Right kidney (tissue), 1 donor: ENCODE data around the gene ENKD1.
A peak's percentile ranks its signal among the peaks of the same experiment; 100 is the strongest.

ENCODE experiments used
- DNase-seq: peaks from one replicate; pipeline ENCODE4 v3.0.0-alpha.2; 2016

The ENKD1 gene

DNA sequence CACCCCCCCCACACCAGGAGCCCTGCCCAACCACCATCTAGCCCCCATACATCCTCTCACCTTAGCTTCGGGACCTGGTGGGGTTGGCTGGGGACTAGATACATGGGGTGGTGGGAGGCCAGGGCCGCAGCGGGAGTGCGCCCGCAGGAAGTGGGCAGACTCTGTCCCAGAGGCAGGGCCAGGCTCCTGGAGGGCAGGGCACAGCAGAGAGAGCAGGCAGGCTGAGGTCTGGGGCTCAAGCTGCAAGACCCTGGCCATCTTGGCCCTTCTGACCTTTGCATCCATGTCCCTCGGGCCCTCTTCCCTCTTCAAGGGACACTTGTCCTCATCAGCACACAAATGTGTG, 2.7 kb downstream of the ENKD1 start:
- DNase-seq = no peak

DNA sequence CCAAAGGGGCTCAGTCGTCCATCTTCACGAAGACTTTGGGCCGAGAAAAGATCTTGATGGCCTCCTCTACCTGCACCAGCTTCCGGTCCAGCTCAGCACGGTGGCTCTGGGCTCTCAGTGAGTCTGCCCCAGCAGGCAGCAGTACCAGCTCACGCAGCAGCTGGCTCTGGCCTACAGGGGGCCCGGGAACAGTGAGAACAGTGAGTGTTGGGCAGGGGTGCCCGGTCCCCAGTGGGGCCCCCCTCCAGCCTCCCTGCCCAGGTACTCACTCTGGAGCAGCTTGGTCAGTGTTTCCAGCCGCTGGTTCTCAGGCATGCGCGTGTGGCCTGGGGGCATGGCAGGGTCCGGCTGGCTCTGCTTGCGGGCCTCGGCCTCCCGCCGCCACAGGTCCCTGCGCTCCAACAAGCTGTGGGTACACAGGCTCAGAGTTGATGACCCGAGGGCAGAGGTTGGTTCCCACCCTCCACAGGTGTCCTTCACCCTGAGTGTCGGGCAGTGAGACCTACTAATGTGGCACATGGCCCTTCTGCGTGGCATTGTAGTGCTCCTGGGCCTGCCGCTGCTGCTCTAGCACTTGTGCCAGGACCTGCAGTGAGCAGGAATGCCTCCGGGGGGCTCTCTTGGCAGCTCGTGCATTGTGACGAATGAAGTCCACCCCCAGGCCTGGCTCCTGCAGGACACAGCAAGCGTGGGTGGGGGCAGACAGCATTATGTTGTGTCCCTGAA, 3.2 kb downstream of the ENKD1 start:
- no peak for DNase-seq

DNA sequence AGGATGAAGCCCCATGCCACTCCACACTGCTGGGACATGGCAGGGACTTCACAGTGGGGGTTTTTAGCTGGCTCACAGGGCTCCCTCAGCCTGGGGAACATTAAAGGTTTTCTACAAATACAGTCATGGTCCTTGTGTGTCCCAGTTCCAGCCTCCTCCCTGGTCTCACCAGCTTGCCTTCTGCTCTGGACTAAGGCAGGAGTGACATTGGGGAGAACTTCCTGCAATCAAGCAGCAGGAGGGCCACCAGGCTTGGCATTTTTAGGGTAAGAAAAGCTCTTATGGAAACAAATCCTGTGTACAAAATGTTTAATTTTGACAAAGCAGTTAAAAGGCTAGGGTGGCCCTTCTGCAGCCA, 3.9 kb downstream of the ENKD1 start:
- no peak for DNase-seq

DNA sequence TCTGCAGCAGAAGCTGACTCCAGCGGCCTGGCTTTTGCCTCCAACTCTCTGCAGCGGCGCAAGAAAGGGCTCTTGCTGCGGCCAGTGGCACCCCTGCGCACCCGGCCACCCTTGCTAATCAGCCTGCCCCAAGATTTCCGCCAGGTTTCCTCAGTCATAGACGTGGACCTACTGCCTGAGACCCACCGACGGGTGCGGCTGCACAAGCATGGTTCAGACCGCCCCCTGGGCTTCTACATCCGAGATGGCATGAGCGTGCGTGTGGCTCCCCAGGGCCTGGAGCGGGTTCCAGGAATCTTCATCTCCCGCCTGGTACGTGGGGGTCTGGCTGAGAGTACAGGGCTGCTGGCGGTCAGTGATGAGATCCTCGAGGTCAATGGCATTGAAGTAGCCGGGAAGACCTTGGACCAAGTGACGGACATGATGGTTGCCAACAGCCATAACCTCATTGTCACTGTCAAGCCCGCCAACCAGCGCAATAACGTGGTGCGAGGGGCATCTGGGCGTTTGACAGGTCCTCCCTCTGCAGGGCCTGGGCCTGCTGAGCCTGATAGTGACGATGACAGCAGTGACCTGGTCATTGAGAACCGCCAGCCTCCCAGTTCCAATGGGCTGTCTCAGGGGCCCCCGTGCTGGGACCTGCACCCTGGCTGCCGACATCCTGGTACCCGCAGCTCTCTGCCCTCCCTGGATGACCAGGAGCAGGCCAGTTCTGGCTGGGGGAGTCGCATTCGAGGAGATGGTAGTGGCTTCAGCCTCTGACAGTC, 4.5 kb downstream of the ENKD1 start:
- DNase-seq = no peak

DNA sequence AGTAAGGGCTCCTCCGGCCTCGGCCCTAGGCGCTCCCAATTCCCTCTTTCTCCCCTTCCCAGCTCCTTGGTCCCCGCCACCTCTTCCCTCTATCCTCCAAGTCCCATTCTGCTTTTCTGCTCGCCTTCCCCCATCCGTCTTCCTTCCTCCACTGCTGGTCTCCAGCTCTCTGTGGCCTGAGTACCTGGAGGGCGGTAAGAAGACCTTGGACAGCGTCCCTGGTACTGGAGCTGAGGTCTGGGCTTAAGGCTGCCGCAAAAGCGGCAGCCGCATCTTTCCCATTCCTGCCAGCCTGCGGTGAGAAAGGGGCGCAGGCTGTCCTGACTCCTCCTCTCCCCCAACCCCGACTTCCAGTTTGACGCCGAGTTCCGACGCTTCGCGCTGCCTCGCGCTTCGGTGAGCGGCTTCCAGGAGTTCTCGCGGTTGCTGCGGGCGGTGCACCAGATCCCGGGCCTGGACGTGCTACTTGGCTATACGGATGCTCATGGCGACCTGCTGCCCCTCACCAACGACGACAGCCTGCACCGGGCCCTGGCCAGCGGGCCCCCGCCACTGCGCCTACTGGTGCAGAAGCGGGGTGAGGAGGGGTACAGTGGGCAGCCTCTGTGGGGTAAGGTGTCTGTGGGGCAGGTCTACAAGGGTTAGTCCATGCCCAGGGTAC, 5.3 kb downstream of the ENKD1 start:
- peak; percentile 84 for DNase-seq

DNA sequence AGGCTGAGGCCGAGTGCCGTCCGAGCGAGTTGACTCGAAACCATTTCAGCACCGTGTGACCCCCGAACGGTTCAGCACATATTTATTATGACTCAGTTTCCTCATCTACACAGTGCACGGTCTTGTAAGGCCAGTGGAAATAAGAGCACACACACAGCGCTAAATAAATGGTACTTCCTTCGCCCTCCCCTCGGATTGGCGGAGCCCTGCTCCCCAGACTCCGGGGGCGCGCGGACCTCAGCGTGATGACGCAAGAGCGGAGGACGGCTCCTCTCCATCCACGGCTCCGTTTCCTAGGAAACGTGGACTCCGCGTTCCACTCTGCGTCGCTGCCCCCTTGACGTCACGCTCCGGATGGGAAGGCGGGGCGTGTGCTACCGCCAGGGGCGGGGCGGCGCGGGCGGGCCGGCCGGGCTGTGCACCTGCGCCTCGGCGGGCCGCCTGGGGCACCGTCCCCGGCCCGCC, 6.0 kb downstream of the ENKD1 start, which contains the start of gene PARD6A:
Gene PARD6A (plus strand): TSS at position 397 of the 465 bp plus-strand sequence. CDS start 79 bp downstream, outside the sequence.
- DNase-seq = peak; percentile 94

DNA sequence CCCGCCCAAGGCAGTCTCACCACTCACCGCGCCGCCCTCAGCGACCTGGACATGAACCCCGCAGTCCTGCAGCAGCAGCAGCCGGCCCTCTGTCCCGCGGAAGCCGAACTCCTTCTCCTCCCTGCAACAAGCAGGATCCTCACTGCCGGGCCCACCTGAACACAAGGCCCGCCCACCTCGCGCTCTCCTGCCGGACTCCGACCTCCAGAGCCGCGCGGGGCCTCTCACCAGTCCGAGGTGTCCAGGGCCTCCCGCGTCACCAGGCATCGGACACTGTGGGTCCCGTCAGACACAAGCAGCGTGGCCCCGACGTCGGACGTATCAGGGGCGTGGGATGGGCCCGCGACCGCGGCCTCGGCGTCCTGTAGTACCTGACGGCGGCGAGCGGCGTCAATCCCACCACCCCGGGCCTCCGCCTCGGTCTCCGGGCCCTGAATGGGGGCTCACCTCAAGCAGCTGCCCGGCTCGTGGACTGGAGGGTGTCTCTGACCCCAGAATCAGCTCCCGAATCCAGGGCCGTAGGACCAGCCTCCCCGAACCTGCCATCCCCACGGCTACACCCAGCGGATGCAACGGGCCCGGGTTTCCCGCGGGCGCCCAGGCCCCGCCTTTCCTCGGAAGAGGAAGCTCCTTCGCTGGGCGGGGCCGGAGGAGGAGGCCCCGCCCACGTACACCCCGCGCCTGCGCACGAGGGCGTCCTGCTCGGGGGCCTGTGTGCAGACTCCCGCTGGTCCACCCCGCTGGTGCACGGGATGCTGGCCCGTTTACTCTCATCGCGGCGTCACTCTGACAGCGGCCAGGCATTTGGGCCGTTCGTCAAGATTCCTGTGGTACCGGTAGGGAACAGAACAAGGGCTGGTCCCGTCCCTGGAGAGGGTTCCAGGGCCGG, 6.6 kb downstream of the ENKD1 start, which contains the start of gene ACD:
Gene ACD (minus strand): TSS at position 586 of the 889 bp plus-strand sequence. CDS start 40 bp downstream, at position 546.
- peak; percentile 94 for DNase-seq

DNA sequence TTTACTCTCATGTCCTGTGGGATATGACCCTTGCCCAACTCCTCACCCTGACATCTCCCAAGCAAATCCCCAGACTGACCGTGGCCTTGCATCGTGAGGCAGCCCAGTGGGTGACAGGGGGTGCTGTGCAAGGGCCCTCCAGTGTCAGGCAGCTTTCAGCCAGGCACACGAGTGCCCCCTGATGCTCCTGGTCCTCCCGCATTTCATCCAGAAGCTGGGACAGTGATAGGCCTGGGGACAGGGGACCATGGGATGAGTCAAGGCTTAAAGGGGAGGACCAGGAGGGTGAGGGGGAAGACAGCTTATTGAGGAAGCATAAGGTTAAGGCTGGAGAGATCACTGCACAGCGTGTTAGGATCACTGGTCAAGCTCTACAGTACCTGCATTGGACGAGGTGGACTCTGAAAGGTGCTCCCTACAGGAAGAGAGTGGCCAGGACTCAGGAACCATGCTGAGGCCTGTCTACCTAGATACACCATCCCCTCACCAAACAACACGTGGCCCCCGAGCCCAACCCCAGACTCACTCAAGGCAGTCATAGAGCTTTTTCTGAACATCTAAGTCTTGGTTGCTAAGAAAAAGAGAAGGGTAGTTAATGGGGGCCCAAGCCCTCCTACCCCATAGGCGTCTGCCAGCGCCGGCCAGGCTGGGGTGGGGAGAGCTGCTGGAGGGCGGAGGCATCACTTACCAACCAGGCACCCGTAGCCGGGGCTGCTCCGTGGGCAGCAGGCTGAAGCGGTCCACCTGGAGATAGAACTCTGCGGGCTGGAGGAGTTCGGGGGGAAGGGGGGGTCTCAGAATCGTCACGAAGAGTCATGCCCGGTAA, 7.5 kb downstream of the ENKD1 start:
- DNase-seq = no peak

DNA sequence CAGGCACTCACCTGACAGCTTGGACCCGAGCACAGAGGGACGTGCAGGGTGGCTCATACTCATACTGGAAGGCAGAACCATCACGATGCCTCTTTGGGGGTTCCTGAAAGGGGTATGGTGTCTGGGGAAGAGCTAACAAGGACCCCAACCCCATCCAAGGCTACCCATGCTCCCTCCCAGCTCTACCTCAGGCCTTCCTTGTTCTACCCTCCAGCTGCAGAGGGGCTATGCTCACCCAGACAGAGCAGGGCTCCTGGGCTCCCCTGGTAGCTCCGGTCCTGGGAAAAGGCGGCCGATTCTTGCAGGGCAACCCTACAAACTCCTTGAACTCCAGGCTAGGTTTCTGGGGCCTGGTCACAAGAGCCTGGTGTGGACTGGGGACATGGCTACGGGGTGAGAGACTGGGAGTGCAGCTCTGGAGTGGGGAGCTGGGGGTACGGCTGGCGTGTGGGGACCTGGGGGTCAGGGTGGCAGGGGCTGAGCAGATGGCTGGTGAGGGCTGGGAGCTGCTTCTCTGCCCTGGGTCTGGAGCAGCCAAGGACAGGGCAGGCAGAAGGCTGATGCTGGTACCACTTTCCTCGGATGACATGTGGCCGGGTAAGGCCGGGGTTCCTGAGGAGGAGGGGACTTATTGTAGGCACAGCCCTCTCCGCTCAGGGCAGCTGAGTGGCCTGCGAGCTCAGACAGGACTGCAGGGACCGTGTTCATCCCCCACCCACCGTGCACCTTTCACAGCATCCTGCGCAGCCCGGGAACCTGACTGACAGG, 8.6 kb downstream of the ENKD1 start:
- DNase-seq = no peak

DNA sequence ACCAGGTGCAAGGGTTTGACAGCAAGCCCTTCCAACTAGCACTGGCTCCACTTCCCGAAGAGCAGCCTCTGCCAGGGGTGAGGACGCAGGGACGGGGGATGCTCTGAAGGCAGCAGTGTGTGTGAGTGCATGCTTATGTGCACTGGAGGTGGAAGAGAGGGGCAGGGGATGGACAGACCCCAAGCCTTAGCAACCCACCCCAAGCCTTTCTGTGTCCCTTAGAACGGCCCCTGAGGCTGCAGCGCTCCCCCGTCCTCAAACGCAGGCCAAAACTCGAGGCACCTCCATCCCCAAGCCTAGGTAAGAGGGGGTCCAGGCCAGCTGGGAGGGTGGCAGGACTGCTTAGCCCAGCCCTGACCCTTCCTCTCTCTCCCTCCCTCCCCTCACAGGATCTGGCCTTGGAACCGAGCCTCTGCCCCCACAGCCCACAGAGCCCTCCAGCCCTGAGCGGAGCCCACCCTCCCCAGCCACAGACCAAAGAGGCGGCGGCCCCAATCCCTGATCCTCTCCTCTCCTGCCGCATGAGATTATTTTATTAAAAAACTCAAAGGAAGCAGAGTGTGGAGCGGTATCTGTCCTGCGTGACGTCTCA, 9.4 kb downstream of the ENKD1 start:
- no peak for DNase-seq

DNA sequence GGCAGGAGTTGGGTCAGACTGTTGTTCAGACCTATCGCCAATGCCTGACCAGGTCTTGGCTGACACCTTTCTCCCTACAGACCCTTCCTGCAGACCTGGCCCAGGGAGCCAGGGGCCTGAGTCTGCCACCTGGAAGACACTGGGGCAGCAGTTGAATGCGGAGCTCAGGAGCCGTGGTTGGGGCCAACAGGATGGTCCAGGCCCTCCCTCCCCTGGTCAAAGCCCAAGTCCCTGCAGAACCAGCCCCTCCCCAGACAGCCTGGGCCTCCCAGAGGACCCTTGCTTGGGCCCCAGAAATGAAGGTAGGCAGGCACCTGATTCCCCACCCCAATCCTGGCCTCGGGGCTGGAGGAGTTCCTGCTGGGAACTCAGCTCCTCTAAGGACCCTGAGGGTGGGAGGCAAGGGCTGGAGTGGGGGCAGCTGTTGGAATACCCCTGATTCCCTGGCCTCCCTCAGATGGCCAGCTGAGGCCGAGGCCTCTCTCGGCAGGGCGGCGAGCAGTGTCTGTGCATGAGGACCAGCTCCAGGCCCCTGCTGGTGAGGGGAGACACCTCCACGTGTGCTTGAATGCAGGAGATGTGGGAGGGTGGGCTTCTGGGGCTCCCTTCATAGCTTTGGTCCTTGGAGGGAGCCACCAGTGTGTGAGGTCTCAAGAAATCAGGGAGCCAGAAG, 10.1 kb downstream of the ENKD1 start:
- no peak for DNase-seq

DNA sequence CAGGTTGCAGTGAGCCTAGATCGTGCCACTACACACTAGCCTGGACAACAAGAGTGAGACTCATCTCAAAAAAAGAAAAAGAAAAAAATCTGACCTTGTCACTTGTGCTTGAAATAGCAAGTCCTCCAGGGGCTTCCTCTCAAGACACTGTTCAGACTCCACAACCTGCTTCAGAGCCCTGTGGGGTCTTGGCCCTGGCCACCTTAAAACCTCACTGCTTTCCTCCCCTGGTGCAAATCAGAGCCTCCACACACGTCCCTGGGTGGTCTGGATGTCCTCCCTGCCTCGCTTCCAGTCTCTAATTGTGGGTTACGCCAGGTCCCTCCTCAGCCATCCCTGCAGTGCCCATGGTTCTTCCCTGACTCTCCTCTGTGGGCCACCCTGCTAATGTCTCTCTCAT, 11.2 kb downstream of the ENKD1 start:
- no peak for DNase-seq

DNA sequence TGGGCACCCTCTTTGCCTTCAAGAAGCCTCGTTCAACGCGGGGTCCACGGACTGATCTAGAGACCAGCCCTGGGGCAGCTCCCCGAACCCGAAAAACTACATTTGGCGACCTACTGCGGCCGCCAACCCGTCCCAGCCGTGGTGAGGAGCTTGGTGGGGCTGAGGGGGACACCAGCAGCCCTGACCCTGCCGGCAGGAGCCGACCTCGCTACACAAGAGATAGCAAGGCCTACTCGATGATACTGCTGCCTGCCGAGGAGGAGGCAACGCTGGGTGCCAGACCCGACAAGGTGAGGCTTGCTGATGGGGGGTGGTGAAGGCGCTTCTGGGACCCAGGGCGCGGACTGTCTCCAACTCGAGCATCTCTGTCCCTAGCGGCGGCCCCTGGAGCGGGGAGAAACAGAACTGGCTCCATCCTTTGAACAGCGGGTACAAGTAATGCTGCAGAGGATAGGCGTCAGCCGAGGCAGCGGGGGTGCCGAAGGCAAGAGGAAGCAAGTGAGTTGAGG, 12.1 kb downstream of the ENKD1 start:
- no peak for DNase-seq

DNA sequence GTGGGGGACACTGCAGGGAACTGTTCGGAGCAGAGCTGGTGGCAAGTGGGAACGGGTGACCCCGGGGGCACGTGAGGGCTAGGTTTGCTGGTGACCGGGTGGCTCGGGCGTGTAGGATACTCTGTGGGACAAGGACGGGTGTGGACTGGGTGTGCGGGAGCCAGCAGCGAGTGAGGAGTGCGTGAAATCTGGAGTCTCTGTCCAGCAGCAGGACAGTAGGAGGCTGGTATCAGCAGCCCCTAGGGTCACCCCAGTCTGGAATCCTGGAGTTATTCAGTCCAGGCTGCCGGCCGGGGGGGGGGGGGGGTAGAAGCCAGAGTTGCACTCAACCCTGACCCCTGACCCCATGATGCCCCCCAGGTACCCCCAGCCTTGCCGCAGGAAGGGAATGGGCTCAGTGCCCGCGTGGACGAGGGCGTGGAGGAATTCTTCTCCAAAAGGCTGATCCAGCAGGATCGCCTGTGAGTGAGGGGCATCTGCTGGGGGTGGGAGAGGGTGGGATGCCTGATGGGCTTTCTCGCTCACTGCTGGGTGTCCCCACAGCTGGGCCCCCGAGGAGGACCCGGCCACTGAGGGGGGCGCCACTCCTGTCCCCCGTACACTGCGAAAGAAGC, 12.7 kb downstream of the ENKD1 start:
- no peak for DNase-seq

DNA sequence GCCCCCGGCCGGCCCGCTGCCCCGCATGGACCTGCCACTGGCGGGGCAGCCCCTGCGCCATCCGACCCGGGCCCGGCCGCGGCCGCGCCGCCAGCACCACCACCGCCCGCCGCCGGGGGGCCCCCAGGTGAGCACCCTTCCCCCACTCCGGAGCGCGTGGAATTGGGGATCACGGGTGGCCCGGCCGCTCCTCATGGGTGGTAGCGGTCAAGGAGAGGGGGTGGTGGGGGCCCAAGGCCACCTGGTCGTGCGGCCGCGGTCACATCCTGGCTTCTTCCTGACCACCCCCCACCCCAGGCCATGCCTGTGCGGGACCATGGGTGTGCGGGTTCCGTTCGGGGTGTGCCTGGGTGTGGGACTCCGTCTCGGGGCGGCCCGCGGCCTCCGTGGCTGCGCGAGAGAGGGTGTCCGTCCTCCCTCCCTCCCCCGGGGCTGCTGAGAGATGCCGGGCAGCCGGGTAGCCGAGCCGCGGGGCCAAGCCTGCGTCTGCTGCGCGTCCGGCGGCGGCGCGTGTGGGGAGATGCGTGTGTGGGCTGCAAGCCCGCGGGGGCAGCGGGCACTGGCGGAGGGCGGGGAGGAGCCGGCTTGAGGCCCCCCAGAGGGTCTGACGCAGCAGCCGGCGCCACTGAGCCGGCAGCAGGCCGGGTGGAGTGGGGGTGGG, 13.3 kb downstream of the ENKD1 start:
- peak; percentile 50 for DNase-seq

DNA sequence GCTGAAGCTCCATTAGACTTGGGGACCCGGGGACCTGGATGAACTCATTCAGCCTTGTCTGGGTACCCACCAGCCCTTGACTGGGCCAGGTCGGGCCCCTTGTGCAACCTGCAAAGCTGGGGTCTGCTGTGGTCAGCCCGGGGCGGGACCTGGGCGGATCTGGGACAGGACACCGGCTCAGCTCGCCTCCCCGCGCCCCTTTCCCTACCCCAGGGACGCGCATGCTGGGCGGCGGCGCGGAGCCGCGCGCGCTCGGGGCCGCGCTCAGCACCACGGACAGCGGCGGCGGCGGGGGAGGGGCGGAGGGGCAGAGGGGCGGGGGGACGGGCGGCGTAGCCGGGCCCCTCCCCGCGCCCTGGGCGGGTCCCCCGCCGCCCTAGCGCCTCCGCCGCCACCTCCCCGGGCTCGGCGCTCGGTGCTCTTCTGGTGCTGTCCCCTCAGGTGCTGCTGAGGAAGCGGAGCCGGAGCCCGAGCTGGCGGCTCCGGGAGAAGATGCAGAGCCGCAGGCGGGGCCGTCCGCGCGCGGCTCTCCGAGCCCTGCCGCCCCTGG, 13.9 kb downstream of the ENKD1 start:
- DNase-seq = peak; percentile 58

DNA sequence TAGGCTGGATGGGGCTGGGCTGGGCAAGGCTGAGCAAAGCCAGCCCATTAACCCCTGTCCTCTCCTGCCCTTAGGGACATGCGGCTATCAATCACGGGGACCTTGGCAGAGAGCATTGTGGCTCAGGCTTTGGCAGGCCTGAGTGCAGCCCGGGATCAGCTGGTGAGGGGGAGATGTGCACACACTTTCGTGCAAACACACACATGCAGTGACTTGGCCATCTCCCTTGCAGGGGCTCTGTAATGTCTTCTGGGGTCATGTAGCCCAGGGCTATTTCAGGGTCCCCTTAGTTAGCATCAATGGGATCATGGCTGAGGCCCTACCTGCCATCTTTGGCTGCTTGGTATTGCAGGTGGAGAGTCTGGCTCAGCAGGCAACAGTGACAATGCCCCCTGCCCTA, 14.7 kb downstream of the ENKD1 start:
- no peak for DNase-seq

DNA sequence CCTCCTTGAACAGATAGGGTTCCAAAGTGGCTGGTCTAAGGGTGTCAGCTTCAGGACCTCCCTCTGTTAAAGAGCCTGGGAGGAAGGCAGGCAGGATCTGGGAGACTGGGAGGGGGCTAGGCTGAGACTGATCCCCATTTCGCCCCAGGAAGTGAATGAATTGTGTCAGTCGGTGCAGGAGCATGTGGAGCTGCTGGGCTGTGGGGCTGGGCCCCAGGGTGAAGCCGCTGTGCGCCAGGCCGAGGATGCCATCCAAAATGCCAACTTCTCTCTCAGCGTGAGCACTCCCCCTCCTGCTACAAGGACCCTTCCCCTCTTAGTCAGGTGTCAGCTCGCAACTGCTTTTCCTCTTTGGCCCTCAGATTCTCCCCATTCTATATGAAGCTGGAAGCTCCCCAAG, 15.5 kb downstream of the ENKD1 start:
- no peak for DNase-seq
